Psoas muscle (tissue), 8 donors: ENCODE results near the gene PRL. TPM values are rescaled to one million over a fixed set of nuclear protein-coding genes. Genes with fewer than 3 reads are reported as not detected.

ENCODE experiments used
- ATAC-seq, 4 donors: fragments of 200-7000 bp; cut with Tn5 transposase; one replicate each; pipeline ENCODE4 v1.9.1; 2020; ENCODE audit warnings: moderate library complexity in 3 of 4, mild to moderate bottlenecking in 2 of 4
- DNase-seq, 2 donors: peaks; one replicate each; pipeline ENCODE4 v3.0.0-alpha.2; 2020
- H3K27ac ChIP-seq: fragments of 200-600 bp; one replicate; pipeline ENCODE4 v1.8.0; 2022
- H3K27me3 ChIP-seq, 3 donors: fragments of 200-600 bp in 1 of 3; one replicate each; pipeline versions ENCODE4 v1.6.1 to v1.8.0; 2013 to 2022; ENCODE audit warnings: low read length in 2 of 3, mild to moderate bottlenecking in 2 of 3, moderate library complexity in 1 of 3; ENCODE audit not compliant: insufficient read depth in 3 of 3
- H3K36me3 ChIP-seq, 2 donors: fragments of 200-600 bp in 1 of 2; one replicate each; pipeline versions ENCODE4 v1.6.1 to v1.8.0; 2013 to 2022; ENCODE audit warnings: low read depth in 1 of 2, mild to moderate bottlenecking in 1 of 2, moderate library complexity in 1 of 2; ENCODE audit not compliant: insufficient read depth in 1 of 2
- H3K4me1 ChIP-seq: fragments of 200-600 bp; one replicate; pipeline ENCODE4 v1.8.0; 2022
- H3K4me3 ChIP-seq: fragments of 200-600 bp; one replicate; pipeline ENCODE4 v1.8.0; 2022; ENCODE audit warnings: mild to moderate bottlenecking
- H3K9me3 ChIP-seq: fragments of 200-600 bp; one replicate; pipeline ENCODE4 v1.8.0; 2022
- WGBS, 3 donors: extraction: QIAGEN DNeasy Blood & Tissue Kit; methylation state at CpG; one replicate each; pipeline versions ENCODE4 v1.1.6 to v1.1.7; 2013; 5-methylcytosine and 5-hydroxymethylcytosine counted together
- intact Hi-C, 2 donors: fragments of 100-400 bp; cut with DNase I; formaldehyde crosslinking; loops; one replicate each; pipeline versions ENCODE4 v1.11.0 to v1.14.2; 2022
- polyA plus RNA-seq, 3 donors: library from polyadenylated mRNA; stranded (reverse); fragments of 200-250 nt; gene quantifications; one replicate each; pipeline ENCODE4 v1.2.3, GENCODE V29; 2013
- total RNA-seq, 4 donors: library from RNA; stranded (reverse); fragmentation: NEBNext Ultra II Directional in 2 of 4; extraction: Animal tissue kit (Norgen Biotek cat#: 25700) in 2 of 4; gene quantifications; one replicate each; pipeline versions ENCODE4 v1.2.1 to v1.2.4, GENCODE V29; 2021 to 2023
- TF ChIP-seq, protein P1 (sequence below): fragments of 200-600 bp; IDR thresholded peaks from one replicate; pipeline ENCODE4 v1.8.0; 2022; ENCODE audit warnings: antibody characterized with exemption
- donor health status: healthy with polysubstance abuse.
- donor health status: DM: no; HTN: no; CAD: no; lungs with moderate emphysema.
- donor health status: Bipolar disorder and iron deficiency.
- donor health status: healthy.
- donor health status: DM: yes; HTN: yes; CAD: no.
- donor health status: DM: no; HTN: no; CAD: no.
- donor health status: DM: no; HTN: no; CAD: no.
- donor health status: DM: yes; HTN: yes; CAD: no.

The PRL gene
- total and polyA plus RNA-seq, 7 donors, result 0.05 TPM; not detected in 6

DNA sequence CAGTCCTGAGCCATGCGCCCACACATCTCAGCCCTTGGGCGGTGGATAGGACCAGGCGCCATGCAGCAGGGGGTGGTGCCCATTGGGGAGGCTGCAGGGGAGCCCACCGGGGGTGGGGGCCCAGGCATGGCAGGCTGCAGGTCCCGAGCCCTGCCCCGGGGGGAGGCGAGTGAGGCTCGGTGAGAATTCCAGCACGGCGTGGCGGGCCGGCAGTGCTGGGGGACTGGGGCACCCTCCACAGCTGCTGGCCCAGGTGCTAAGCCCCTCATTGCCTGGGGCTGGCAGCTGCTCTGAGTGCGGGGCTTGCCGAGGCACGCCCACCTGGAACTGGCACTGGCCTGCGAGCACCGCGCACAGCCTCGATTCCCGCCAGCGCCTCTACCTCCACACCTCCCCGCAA is 21.6 kb upstream of the PRL start:
- no peak overlapping the region for H3K4me3 ChIP-seq
- H3K27ac ChIP-seq, result no peak overlapping the region
- no peaks in the 10 kb centered on the region for H3K27me3 ChIP-seq
- TF ChIP-seq, protein P1, sequence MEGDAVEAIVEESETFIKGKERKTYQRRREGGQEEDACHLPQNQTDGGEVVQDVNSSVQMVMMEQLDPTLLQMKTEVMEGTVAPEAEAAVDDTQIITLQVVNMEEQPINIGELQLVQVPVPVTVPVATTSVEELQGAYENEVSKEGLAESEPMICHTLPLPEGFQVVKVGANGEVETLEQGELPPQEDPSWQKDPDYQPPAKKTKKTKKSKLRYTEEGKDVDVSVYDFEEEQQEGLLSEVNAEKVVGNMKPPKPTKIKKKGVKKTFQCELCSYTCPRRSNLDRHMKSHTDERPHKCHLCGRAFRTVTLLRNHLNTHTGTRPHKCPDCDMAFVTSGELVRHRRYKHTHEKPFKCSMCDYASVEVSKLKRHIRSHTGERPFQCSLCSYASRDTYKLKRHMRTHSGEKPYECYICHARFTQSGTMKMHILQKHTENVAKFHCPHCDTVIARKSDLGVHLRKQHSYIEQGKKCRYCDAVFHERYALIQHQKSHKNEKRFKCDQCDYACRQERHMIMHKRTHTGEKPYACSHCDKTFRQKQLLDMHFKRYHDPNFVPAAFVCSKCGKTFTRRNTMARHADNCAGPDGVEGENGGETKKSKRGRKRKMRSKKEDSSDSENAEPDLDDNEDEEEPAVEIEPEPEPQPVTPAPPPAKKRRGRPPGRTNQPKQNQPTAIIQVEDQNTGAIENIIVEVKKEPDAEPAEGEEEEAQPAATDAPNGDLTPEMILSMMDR, result no peak
- no peak for DNase-seq
- no peaks in the 10 kb centered on the region for H3K9me3 ChIP-seq
- ATAC-seq, result no peak
- no peaks in the 10 kb centered on the region for H3K4me1 ChIP-seq
- no peaks in the 10 kb centered on the region for H3K36me3 ChIP-seq
- intact Hi-C loops, result no loop called here
- WGBS, 3 donors, result 89 to 93% (median 90%) methylated on average over 15 to 22 of the region's 22 CpGs

- Histone ChIP-seq H3K36me3 (no peaks in the 10 kb centered on the region), H3K4me3 (no peak overlapping the region), H3K27me3 (no peaks in the 10 kb centered on the region), H3K4me1 (no peaks in the 10 kb centered on the region), H3K9me3 (peaks cover 5% of the 10 kb centered on the region), H3K27ac (no peak overlapping the region)
- ATAC-seq, result no peak
- intact Hi-C loops, result no loop called here
- whole genome bisulfite sequencing, 3 donors, result 81 to 83% (median 82%) methylated on average over 2 of the region's 2 CpGs
- no peak for DNase-seq
- TF ChIP-seq, protein P1, result no peak
These were observed 17.0 kb upstream of the PRL start for GRCh38 chr6:22313796-22314195.

DNA sequence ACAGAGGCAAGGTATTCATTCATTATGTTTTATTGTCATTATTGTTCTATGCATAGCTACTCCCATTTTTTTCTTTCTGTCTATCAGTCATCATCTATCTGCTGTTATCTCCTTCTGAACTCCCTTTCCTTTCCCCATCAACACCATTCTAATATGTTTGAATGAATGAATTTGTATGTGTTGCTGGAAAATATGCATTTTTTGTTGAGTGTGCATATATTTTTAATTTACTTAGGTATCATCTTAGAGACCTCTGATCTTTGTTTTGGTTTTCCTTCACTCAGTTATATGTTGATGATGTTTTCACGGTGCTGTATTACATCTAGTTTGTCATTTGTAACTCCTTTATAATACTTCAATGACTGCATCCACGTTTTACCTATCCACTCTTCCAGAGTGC is 12.1 kb upstream of the PRL start:
- TF ChIP-seq, protein P1, result no peak
- H3K27ac ChIP-seq, result no peak overlapping the region
- H3K36me3 ChIP-seq, result no peaks in the 10 kb centered on the region
- H3K4me3 ChIP-seq, result no peak overlapping the region
- no peaks in the 10 kb centered on the region for H3K27me3 ChIP-seq
- intact Hi-C loops, result no loop called here
- WGBS, 3 donors, result 87 to 94% (median 93%) methylated on average over 2 of the region's 2 CpGs
- H3K4me1 ChIP-seq, result peaks cover 8% of the 10 kb centered on the region
- DNase-seq (no peak), ATAC-seq (no peak)
- H3K9me3 ChIP-seq, result peaks cover 5% of the 10 kb centered on the region

DNA sequence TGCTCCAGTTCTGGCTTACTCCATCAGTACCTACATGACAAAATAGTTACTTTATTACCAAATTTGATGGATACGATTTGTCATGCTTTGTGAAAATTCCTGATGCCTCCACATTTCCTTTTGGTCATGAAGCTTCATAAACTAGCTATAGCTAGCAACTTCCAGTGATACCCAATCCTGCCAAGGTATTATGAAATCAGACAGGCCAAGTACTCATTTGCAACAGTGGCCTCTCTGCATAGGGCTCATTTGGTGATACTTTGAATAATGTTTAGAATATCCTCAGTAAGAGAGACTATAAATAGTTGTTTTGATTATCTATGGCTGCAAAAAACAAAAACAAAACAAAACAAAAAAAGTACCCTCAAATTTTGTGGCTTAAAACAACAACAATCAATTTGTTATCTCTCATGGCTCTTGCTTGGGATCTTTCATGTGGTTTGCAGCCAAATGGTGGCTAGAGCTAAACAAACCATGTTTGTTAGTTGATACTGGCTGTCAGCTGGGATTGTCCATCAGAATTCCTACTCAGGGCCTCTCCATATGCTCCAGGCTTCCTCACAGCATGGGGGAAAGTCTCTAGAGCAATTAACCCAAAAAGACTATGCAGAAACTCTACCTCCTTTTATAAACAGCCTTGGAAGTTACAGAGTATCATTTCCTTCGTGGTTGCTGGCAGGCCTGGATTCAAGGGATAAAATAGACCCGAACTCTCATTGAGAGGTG is 10.1 kb upstream of the PRL start:
- no peak overlapping the region for H3K4me3 ChIP-seq
- H3K27ac ChIP-seq, result no peak overlapping the region
- peak in 1 of 4 donors; percentile 52 for ATAC-seq
- intact Hi-C loops, result no loop called here
- no peaks in the 10 kb centered on the region for H3K27me3 ChIP-seq
- peaks cover 8% of the 10 kb centered on the region for H3K4me1 ChIP-seq
- peaks cover 5% of the 10 kb centered on the region for H3K9me3 ChIP-seq
- no peak for DNase-seq
- no peaks in the 10 kb centered on the region for H3K36me3 ChIP-seq
- WGBS, 3 donors, result 42 to 54% (median 48%) methylated on average over 3 of the region's 3 CpGs
- TF ChIP-seq, protein P1, result no peak

DNA sequence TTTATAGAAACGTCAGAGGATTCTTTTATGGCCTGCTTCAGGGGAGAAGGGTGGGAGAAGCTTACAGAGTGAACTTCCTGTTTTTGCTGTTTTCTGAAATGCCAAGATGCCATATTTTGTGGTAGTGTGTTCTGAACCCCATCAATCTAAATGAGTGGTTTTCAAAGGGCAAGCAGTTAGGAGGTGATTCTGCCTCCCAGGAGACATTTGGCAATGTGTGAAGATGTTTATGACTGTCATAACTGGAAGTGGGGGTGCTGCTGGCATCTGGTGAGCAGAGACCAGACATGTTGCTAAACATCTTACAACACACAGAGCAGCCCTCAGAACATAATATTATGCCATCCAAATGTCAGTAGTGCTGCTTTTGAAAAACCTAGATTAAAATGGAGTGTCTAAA is 6.0 kb upstream of the PRL start:
- Histone ChIP-seq H3K4me1 (peaks cover 8% of the 10 kb centered on the region), H3K27me3 (no peaks in the 10 kb centered on the region), H3K9me3 (no peaks in the 10 kb centered on the region), H3K4me3 (no peak overlapping the region), H3K36me3 (no peaks in the 10 kb centered on the region), H3K27ac (no peak overlapping the region)
- WGBS, 3 donors, result 32 to 59% (median 42%) methylated on average over 1 of the region's 1 CpG
- DNase-seq (no peak), ATAC-seq (no peak)
- TF ChIP-seq, protein P1, result no peak
- intact Hi-C loops, result no loop called here
